Activated CD8-positive, alpha-beta T cell treated with anti-CD3 and anti-CD28 coated beads for 36 hours (primary cell): ENCODE results near the gene TMEM141. TPM values are rescaled to one million over a fixed set of nuclear protein-coding genes. Genes with fewer than 3 reads are reported as not detected.

ENCODE experiments used
- ATAC-seq: fragments of 200-7000 bp; cut with Tn5 transposase; one replicate; pipeline ENCODE4 v1.10.0; 2021; ENCODE audit warnings: mild to moderate bottlenecking, moderate library complexity
- CTCF ChIA-PET: fragments of 350-600 bp; sonication (Branson Sonifier 250); formaldehyde crosslinking; loops from one replicate; lab custom pipeline; 2021; ENCODE audit warnings: antibody characterized with exemption; lab: Charles Lee
- POLR2A ChIA-PET: fragments of 350-600 bp; sonication (Branson Sonifier 250); formaldehyde crosslinking; loops from one replicate; lab custom pipeline; 2021; ENCODE audit warnings: antibody characterized with exemption; lab: Charles Lee
- DNase-seq: peaks from one replicate; pipeline ENCODE4 v3.0.0-alpha.2; 2020
- H3K27ac Mint-ChIP-seq: one replicate; pipeline ENCODE4 v1.8.0; 2021; ENCODE audit warnings: mild to moderate bottlenecking, mixed read lengths
- H3K27me3 Mint-ChIP-seq: one replicate; pipeline ENCODE4 v1.8.0; 2021; ENCODE audit warnings: mixed read lengths
- H3K36me3 Mint-ChIP-seq: one replicate; pipeline ENCODE4 v1.8.0; 2021; ENCODE audit warnings: low read depth, mixed read lengths
- H3K4me1 Mint-ChIP-seq: one replicate; pipeline ENCODE4 v1.8.0; 2021; ENCODE audit warnings: low read depth, mixed read lengths
- H3K4me3 Mint-ChIP-seq: one replicate; pipeline ENCODE4 v1.8.0; 2021; ENCODE audit warnings: mild to moderate bottlenecking, moderate library complexity, mixed read lengths
- H3K9me3 Mint-ChIP-seq: one replicate; pipeline ENCODE4 v1.8.0; 2021; ENCODE audit warnings: mixed read lengths
- intact Hi-C: fragments of 100-400 bp; cut with micrococcal nuclease; formaldehyde crosslinking; loops from one replicate; pipeline ENCODE4 v1.10.0; 2022
- total RNA-seq, 2 experiments: library from RNA; stranded (reverse); gene quantifications; one replicate each; pipeline ENCODE4 v1.2.3, GENCODE V29; 2021
- TF ChIP-seq, protein P1 (sequence below): fragments of 200-600 bp; IDR thresholded peaks from one replicate; pipeline ENCODE4 v1.8.0; 2022; ENCODE audit warnings: antibody characterized with exemption, mild to moderate bottlenecking

The TMEM141 gene
- total RNA-seq, 2 experiments from 2014 or later, result 50.6 to 51.1 TPM

DNA sequence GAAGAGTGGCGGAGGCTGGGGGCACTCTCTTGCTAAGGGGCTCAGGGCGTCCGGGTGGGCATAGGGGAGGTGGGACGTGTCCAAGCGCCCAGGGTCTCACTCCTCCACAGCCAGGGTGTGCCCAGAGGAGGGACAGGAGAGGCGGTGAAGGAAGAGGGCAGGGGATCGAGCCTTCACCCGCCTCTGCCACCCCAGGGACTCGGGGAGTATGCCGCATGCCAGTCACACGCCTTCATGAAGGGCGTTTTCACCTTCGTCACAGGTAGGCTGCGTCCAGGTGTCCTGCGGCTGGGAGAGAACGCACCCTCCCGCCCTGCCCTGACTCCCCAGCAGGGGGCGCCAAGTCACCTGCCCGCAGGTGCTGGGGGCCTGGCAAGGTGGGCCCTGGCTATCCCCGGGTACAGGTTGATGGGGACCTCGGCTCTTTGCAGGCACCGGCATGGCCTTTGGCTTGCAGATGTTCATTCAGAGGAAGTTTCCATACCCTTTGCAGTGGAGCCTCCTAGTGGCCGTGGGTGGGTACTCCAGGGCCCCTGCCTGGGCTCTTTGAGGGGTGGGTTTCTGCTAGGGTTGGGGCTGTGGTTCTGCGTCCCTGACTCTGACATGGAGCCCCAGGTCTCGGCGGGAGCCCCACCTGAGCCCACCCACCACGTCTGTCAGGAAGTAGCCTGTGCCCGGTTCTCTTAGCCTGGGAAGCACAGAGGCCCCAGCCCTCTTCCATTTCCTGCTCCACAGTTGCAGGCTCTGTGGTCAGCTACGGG is 552 bp downstream of the TMEM141 start:
- Mint-ChIP-seq H3K9me3 (no peaks in the 10 kb centered on the region), H3K4me1 (peaks cover 35% of the 10 kb centered on the region), H3K4me3 (peak overlapping the region; percentile 82), H3K36me3 (peaks cover 2% of the 10 kb centered on the region), H3K27me3 (peaks cover 6% of the 10 kb centered on the region), H3K27ac (peak overlapping the region; percentile 86)
- intact Hi-C loops, result no loop called here
- TF ChIP-seq, protein P1, sequence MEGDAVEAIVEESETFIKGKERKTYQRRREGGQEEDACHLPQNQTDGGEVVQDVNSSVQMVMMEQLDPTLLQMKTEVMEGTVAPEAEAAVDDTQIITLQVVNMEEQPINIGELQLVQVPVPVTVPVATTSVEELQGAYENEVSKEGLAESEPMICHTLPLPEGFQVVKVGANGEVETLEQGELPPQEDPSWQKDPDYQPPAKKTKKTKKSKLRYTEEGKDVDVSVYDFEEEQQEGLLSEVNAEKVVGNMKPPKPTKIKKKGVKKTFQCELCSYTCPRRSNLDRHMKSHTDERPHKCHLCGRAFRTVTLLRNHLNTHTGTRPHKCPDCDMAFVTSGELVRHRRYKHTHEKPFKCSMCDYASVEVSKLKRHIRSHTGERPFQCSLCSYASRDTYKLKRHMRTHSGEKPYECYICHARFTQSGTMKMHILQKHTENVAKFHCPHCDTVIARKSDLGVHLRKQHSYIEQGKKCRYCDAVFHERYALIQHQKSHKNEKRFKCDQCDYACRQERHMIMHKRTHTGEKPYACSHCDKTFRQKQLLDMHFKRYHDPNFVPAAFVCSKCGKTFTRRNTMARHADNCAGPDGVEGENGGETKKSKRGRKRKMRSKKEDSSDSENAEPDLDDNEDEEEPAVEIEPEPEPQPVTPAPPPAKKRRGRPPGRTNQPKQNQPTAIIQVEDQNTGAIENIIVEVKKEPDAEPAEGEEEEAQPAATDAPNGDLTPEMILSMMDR, result peak; percentile 100
- peak; percentile 77 for DNase-seq
- POLR2A ChIA-PET, result interaction anchor here (0.6 to 1.0 kb wide), 2 partner anchors 64 to 235 kb away, joined by 3 to 4 read pairs; no protein-coding TSS in a partner anchor
- ATAC-seq, result peak; percentile 2
- CTCF ChIA-PET, result interaction anchor here (0.7 to 3.3 kb wide), 11 partner anchors 9 to 237 kb away, joined by 3 to 12 read pairs (median 4); partner anchors contain the start of genes AJM1 and RABL6

DNA sequence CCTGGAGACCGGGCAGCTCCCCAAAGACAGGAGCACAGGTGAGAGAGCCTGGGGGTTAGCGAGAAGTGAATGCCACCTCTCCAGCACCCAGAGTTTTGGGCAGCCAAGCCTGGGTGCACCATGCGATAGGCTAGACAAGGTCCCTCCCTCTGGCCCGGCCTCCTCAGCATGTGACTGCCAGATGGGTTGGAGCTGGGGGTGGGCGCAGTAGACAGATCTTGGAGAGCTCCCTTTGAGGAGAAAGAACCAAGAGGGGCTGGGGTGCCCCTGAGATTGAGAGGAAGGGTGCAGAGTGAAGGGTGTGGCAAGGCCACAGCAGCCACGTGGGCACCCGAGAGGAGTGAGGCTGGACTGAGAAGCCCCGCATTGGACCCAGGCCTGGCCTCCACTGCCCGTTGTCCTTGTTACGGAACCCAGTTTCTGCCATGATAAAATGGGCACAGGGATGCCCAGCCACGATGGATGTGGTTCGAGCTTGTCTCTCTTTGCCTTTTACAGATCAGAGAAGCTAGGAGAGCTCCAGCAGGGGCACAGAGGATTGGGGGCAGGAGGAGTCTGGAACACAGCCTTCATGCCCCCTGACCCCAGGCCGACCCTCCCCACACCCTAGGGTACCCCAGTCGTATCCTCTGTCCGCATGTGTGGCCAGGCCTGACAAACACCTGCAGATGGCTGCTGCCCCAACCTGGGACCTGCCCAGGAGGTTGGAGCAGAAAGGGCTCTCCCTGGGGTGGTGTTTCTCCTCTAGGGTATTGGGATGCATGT is 1.4 kb downstream of the TMEM141 start:
- Mint-ChIP-seq H3K27ac (peak overlapping the region; percentile 77), H3K4me3 (peak overlapping the region; percentile 82), H3K27me3 (peaks cover 5% of the 10 kb centered on the region), H3K36me3 (peaks cover 2% of the 10 kb centered on the region), H3K4me1 (peaks cover 37% of the 10 kb centered on the region), H3K9me3 (no peaks in the 10 kb centered on the region)
- CTCF ChIA-PET, result interaction anchor here (0.6 to 3.3 kb wide), 13 partner anchors 8 to 237 kb away, joined by 3 to 12 read pairs (median 4); partner anchors contain the start of genes AJM1 and RABL6
- intact Hi-C loops, result no loop called here
- POLR2A ChIA-PET, result interaction anchor here (0.9 to 2.0 kb wide), 3 partner anchors 11 to 64 kb away, joined by 4 to 10 read pairs (median 4); partner anchors contain the start of gene RABL6
- no peak for ATAC-seq
- peak; percentile 19 for DNase-seq
- TF ChIP-seq, protein P1, result no peak

DNA sequence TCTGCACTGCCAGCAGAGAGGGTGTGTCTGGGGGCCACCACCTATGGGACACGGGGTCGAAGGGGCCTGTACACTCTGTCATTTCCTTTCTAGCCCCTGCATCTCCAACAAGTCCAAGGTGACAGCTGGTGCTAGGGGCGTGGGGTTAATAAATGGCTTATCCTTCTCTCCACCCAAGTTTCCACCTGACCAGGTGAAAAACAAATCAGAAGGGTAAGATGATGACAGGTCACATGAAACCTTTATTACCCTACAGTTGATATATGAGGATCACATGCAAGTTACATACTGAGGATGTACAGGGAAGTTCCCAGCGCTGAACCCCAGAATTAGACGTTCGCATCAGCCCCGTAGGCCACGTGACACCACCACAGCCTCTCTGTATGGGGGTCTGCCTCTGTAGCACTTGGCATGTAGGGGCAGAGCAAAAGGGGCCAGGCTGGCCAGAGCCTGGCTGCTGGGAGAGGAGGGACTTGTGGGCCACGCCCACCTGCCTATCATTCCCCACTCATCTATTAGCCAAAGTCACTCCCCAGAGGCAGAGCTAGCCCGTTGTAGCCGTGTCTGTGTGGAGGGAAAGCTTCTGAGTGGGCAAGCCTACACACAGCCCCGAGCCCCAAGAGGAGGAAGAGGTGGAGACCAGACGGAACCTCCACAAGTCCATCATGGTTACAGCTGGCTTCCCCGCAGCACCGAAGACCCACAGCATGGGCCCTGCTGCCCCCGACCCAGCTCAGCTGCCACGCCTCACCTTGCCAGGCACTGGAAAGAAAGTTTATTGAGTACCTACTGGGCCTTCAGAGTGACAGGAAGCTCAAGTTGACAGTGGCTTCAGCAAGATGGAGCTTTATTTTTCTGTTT is 2.2 kb downstream of the TMEM141 start:
- ATAC-seq (no peak), DNase-seq (no peak)
- H3K27ac Mint-ChIP-seq, result no peak overlapping the region
- TF ChIP-seq, protein P1, result no peak
- peaks cover 2% of the 10 kb centered on the region for H3K36me3 Mint-ChIP-seq
- intact Hi-C loops, result no loop called here
- no peaks in the 10 kb centered on the region for H3K9me3 Mint-ChIP-seq
- peaks cover 5% of the 10 kb centered on the region for H3K27me3 Mint-ChIP-seq
- CTCF ChIA-PET, result interaction anchor here (0.8 to 1.5 kb wide), 6 partner anchors 13 to 242 kb away, joined by 3 to 9 read pairs (median 4); partner anchors contain the start of gene RABL6
- no peak overlapping the region for H3K4me3 Mint-ChIP-seq
- H3K4me1 Mint-ChIP-seq, result peaks cover 29% of the 10 kb centered on the region
- POLR2A ChIA-PET, result interaction anchor here (0.8 to 2.0 kb wide), 3 partner anchors 11 to 293 kb away, joined by 3 to 10 read pairs (median 4); partner anchors contain the start of gene RABL6

DNA sequence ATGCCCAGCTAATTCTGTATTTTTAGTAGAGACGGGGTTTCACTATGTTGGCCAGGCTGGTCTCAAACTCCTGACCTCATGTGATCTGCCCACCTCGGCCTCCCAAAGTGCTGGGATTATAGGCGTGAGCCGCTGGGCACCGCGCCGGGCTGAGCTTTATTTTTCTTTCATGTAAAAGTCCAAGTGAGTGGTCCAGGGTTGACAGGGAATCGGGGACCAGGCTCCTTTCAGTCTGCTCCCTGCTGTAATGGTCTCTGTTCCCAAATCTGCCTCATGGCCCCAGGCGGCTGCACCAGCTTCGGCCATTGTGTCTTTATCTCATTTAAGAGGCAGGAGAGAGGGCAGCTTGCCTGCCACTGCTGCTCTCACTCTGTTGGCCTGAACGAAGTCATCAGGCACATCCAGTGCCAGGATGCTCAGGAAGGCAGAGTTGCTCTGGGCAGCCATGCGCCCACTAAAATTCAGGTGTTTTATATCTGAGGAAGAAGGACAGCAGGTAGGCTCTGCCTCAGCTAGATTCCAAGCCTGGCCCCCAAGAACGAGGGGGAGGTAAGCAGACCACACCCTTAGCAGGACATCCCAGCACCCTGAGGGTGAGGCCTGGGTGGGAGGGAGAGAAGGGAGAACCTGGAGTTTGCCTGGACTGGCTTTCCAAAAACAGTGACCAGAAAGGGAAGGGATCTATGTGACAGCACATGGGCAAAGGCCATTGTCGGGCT is 3.3 kb downstream of the TMEM141 start:
- H3K4me1 Mint-ChIP-seq, result peaks cover 29% of the 10 kb centered on the region
- H3K27ac Mint-ChIP-seq, result no peak overlapping the region
- ChIA-PET CTCF (interaction anchor here (0.8 to 1.1 kb wide), 3 partner anchors 15 to 241 kb away, joined by 3 to 6 read pairs (median 3); no protein-coding TSS in a partner anchor), POLR2A (interaction anchor here (0.8 to 2.0 kb wide), 2 partner anchors 12 to 292 kb away, joined by 3 to 10 read pairs; partner anchors contain the start of gene RABL6)
- TF ChIP-seq, protein P1, result no peak
- intact Hi-C loops, result no loop called here
- no peak for DNase-seq
- H3K9me3 Mint-ChIP-seq, result no peaks in the 10 kb centered on the region
- peaks cover 5% of the 10 kb centered on the region for H3K27me3 Mint-ChIP-seq
- ATAC-seq, result no peak
- no peak overlapping the region for H3K4me3 Mint-ChIP-seq
- peaks cover 2% of the 10 kb centered on the region for H3K36me3 Mint-ChIP-seq
